ENCODE results near the gene GPR135. TPM values are rescaled to one million over a fixed set of nuclear protein-coding genes. Genes with fewer than 3 reads are reported as not detected.
A peak's percentile ranks its signal among the peaks of the same experiment; 100 is the strongest.

GPR135 gene
- total and polyA plus RNA-seq, 2 of the 13 experiments (the other 11 are each of a cell fraction or from before 2014, with no cell fraction given): 0.46 to 1.3 TPM

GRCh38 chr14:59484639-59485175 is 19.5 kb upstream of the GPR135 start (continued):
- no peak for TF ChIP-seq ZNF318 (CRISPR knock-in tag; IDR thresholded peaks at IDR 0.05)
- 0 out of 2 replicates have a peak, but pooled peaks have one; percentile 16 for TF ChIP-seq ZKSCAN8 (CRISPR knock-in tag; IDR thresholded peaks at IDR 0.05; ENCODE audit: borderline replicate concordance)
- no peak for TF ChIP-seq TFDP1 (CRISPR knock-in tag; IDR thresholded peaks at IDR 0.05; ENCODE audit: borderline replicate concordance)
- TF ChIP-seq ZNF598 (CRISPR knock-in tag; IDR thresholded peaks at IDR 0.05; ENCODE audit: borderline replicate concordance): no peak
- no peak for TF ChIP-seq GATA4 (IDR thresholded peaks at IDR 0.05; ENCODE audit: borderline replicate concordance, low read depth)
- TF ChIP-seq FOXJ3 (CRISPR knock-in tag; IDR thresholded peaks at IDR 0.05; ENCODE audit: borderline replicate concordance): 0 out of 2 replicates have a peak, but pooled peaks have one; percentile 3
- TF ChIP-seq SMAD9 (CRISPR knock-in tag; IDR thresholded peaks at IDR 0.05): 0 out of 2 replicates have a peak, but pooled peaks have one; percentile 10
- TF ChIP-seq ZBTB10 (CRISPR knock-in tag; IDR thresholded peaks at IDR 0.05; ENCODE audit: borderline replicate concordance): no peak
- no peak for TF ChIP-seq XBP1 (CRISPR knock-in tag; IDR thresholded peaks at IDR 0.05)
- TF ChIP-seq HOMEZ (CRISPR knock-in tag; IDR thresholded peaks at IDR 0.05; ENCODE audit: low read depth): no peak
- no peak for TF ChIP-seq ZNF878 (CRISPR knock-in tag; IDR thresholded peaks at IDR 0.05)

Data from HepG2 (cell line).